HepG2 (cell line): Measurements from ENCODE around the gene LTA. TPM values are rescaled to one million over a fixed set of nuclear protein-coding genes. Genes with fewer than 3 reads are reported as not detected.
A peak's percentile ranks its signal among the peaks of the same experiment; 100 is the strongest.

ENCODE experiments used
- CBFB ChIP-seq: sonication (generic); formaldehyde crosslinking; IDR thresholded peaks from 2 replicates; pipeline ENCODE4 v1.4.0; 2020; ENCODE audit warnings: missing genetic modification reagents
- CBX1 ChIP-seq: IDR thresholded peaks from one replicate; pipeline ENCODE4 v1.6.1; 2016; ENCODE audit warnings: antibody characterized with exemption, low read depth
- HDAC6 ChIP-seq: fragments of 200-600 bp; sonication (generic); IDR thresholded peaks from 2 replicates; pipeline ENCODE4 v1.7.0; 2017; ENCODE audit warnings: mild to moderate bottlenecking, antibody characterized with exemption, low read length, low read depth
- KAT2B ChIP-seq: fragments of 150-350 bp; IDR thresholded peaks from 2 replicates; pipeline ENCODE4 v1.6.1; 2014; ENCODE audit warnings: low read depth, low read length, borderline replicate concordance
- MAFF ChIP-seq: IDR thresholded peaks from 2 replicates; pipeline ENCODE4 v1.6.1; 2011; ENCODE audit warnings: low read depth, low read length, improper control_type of control experiment
- POLR2A ChIP-seq, 2 experiments: IDR thresholded peaks; 2 replicates each; pipeline ENCODE4 v1.6.1; 2011; ENCODE audit warnings: low read depth in 2 of 2, low read length in 2 of 2, mild to moderate bottlenecking in 1 of 2, moderate library complexity in 1 of 2; ENCODE audit not compliant: insufficient read depth in 1 of 2
- SRSF1 ChIP-seq: fragments of 200-400 bp; formaldehyde crosslinking; optimal IDR thresholded peaks from 2 replicates; pipeline ENCODE3; 2017; ENCODE audit warnings: mild to moderate bottlenecking, low read depth, low read length, moderate library complexity
- TARDBP ChIP-seq: sonication (generic); formaldehyde crosslinking; IDR thresholded peaks from 2 replicates; pipeline ENCODE4 v1.8.0; 2022; ENCODE audit warnings: mild to moderate bottlenecking, missing genetic modification reagents
- ZBTB3 ChIP-seq: sonication (generic); formaldehyde crosslinking; IDR thresholded peaks from 2 replicates; pipeline ENCODE4 v1.4.0; 2020; ENCODE audit warnings: low read depth, mild to moderate bottlenecking, moderate library complexity, missing genetic modification reagents, borderline replicate concordance
- ZNF205 ChIP-seq: IDR thresholded peaks from 2 replicates; pipeline ENCODE4 v1.6.1; 2018; ENCODE audit warnings: missing biosample characterization, missing genetic modification reagents
- ZNF280D ChIP-seq: sonication (generic); formaldehyde crosslinking; IDR thresholded peaks from 2 replicates; pipeline ENCODE4 v1.5.1; 2020; ENCODE audit warnings: mild to moderate bottlenecking, missing genetic modification reagents
- ZNF296 ChIP-seq: sonication (generic); formaldehyde crosslinking; conservative IDR thresholded peaks from 2 replicates; pipeline ENCODE4 v1.5.0; 2020; ENCODE audit warnings: mild to moderate bottlenecking, missing genetic modification reagents
- ZNF335 ChIP-seq: sonication (generic); formaldehyde crosslinking; IDR thresholded peaks from 2 replicates; pipeline ENCODE4 v1.4.0; 2020; ENCODE audit warnings: missing genetic modification reagents
- ZNF367 ChIP-seq: sonication (generic); formaldehyde crosslinking; IDR thresholded peaks from 2 replicates; pipeline ENCODE4 v1.4.0; 2020; ENCODE audit warnings: missing genetic modification reagents, borderline replicate concordance
- ZNF431 ChIP-seq: sonication (generic); formaldehyde crosslinking; IDR thresholded peaks from 2 replicates; pipeline ENCODE4 v1.9.0; 2022; ENCODE audit warnings: missing genetic modification reagents, low read depth, mild to moderate bottlenecking, borderline replicate concordance
- ZNF460 ChIP-seq: sonication (generic); formaldehyde crosslinking; IDR thresholded peaks from 2 replicates; pipeline ENCODE4 v1.5.1; 2020; ENCODE audit warnings: missing genetic modification reagents, mild to moderate bottlenecking, borderline replicate concordance
- ZNF501 ChIP-seq: sonication (generic); formaldehyde crosslinking; IDR thresholded peaks from 2 replicates; pipeline ENCODE4 v1.5.1; 2020; ENCODE audit warnings: mild to moderate bottlenecking, moderate library complexity, missing genetic modification reagents
- ZNF530 ChIP-seq: sonication (generic); formaldehyde crosslinking; IDR thresholded peaks from 2 replicates; pipeline ENCODE4 v1.5.0; 2020; ENCODE audit warnings: low read depth, mild to moderate bottlenecking, missing genetic modification reagents
- ZNF552 ChIP-seq: sonication (generic); formaldehyde crosslinking; IDR thresholded peaks from 2 replicates; pipeline ENCODE4 v1.9.0; 2022; ENCODE audit warnings: missing genetic modification reagents, mild to moderate bottlenecking, borderline replicate concordance
- ZNF567 ChIP-seq: sonication (generic); formaldehyde crosslinking; IDR thresholded peaks from 2 replicates; pipeline ENCODE4 v1.8.1; 2023; ENCODE audit warnings: mild to moderate bottlenecking, missing genetic modification reagents, borderline replicate concordance
- ZNF580 ChIP-seq: IDR thresholded peaks from 2 replicates; pipeline ENCODE4 v1.6.1; 2016; ENCODE audit warnings: low read depth, borderline replicate concordance
- ZNF644 ChIP-seq: IDR thresholded peaks from 2 replicates; pipeline ENCODE4 v1.6.1; 2016; ENCODE audit warnings: low read depth
- ZNF709 ChIP-seq: sonication (generic); formaldehyde crosslinking; IDR thresholded peaks from 2 replicates; pipeline ENCODE4 v1.5.0; 2020; ENCODE audit warnings: mild to moderate bottlenecking, missing genetic modification reagents
- ZNF816 ChIP-seq: sonication (generic); formaldehyde crosslinking; IDR thresholded peaks from 2 replicates; pipeline ENCODE4 v1.8.0; 2022; ENCODE audit warnings: missing genetic modification reagents, mild to moderate bottlenecking, borderline replicate concordance
- ZSCAN25 ChIP-seq: sonication (generic); formaldehyde crosslinking; IDR thresholded peaks from 2 replicates; pipeline ENCODE4 v1.8.0; 2022; ENCODE audit warnings: mild to moderate bottlenecking, missing genetic modification reagents
- polyA plus RNA-seq, 8 experiments: library from polyadenylated mRNA; depleted of rRNA in 3 of 8; stranded (reverse) in 7 of 8; unstranded in 1 of 8; fragments of >200 nt; fragmentation: Illumina TruSeq in 4 of 8; extraction: Trizol in 4 of 8; gene quantifications; 2 replicates each; pipeline versions ENCODE4 v1.2.1 to v1.2.3, GENCODE V29; 2011 to 2016; ENCODE audit warnings: low read depth in 4 of 8, missing spikeins in 1 of 8, mixed read lengths in 1 of 8; ENCODE audit not compliant: insufficient read depth in 1 of 8
- total RNA-seq, 5 experiments: library from RNA; depleted of rRNA; stranded (reverse); fragments of >200 nt; fragmentation: Illumina TruSeq; extraction: Trizol; gene quantifications; 2 replicates each; pipeline ENCODE4 v1.2.3, GENCODE V29; 2016; ENCODE audit warnings: low read depth in 1 of 5
- TF ChIP-seq, protein P1 (sequence below): sonication (generic); formaldehyde crosslinking; IDR thresholded peaks from 2 replicates; pipeline ENCODE4 v1.8.1; 2023; ENCODE audit warnings: missing genetic modification reagents, mild to moderate bottlenecking, borderline replicate concordance

LTA gene
- total and polyA plus RNA-seq, 2 of the 13 experiments (the other 11 are each of a cell fraction or from before 2014, with no cell fraction given) = 0.09 TPM; not detected in 1

- TF ChIP-seq CBFB (CRISPR knock-in tag) = peak; percentile 50; the same call in 1 of the 2 replicates
- no peak for TF ChIP-seq ZNF552 (CRISPR knock-in tag)
- no peak; the same call in none of the 2 replicates for TF ChIP-seq ZNF580 (CRISPR knock-in tag)
- TF ChIP-seq ZNF816 = no peak; the same call in 1 of the 2 replicates
- no peak; the same call in 1 of the 2 replicates for TF ChIP-seq TARDBP (CRISPR knock-in tag)
- TF ChIP-seq ZNF501 (CRISPR knock-in tag) = no peak; the same call in 1 of the 2 replicates
- TF ChIP-seq ZNF709 (CRISPR knock-in tag) = no peak; the same call in 1 of the 2 replicates
- TF ChIP-seq ZNF335 (CRISPR knock-in tag) = peak; percentile 1; the same call in 1 of the 2 replicates
- TF ChIP-seq ZNF205 = 0 out of 2 replicates have a peak, but pooled peaks have one; percentile 25
- peak; percentile 77 to 79 for TF ChIP-seq POLR2A (IDR thresholded peaks at IDR 0.05; ENCODE audit: insufficient read depth in 1 of 2, low read depth in 2 of 2, low read length in 2 of 2)
- TF ChIP-seq KAT2B = no peak
- TF ChIP-seq, protein P1, sequence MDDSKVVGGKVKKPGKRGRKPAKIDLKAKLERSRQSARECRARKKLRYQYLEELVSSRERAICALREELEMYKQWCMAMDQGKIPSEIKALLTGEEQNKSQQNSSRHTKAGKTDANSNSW (CRISPR knock-in tag) = no peak; the same call in none of the 2 replicates
- TF ChIP-seq ZNF460 (CRISPR knock-in tag) = 0 out of 2 replicates have a peak, but pooled peaks have one; percentile 26
- peak; percentile 59; the same call in 1 of the 2 replicates for TF ChIP-seq ZNF431 (CRISPR knock-in tag)
- TF ChIP-seq ZNF296 (CRISPR knock-in tag) = no peak
- TF ChIP-seq SRSF1 = peak; percentile 61
- TF ChIP-seq ZSCAN25 = peak; percentile 32; the same call in 1 of the 2 replicates
- TF ChIP-seq ZNF567 (CRISPR knock-in tag) = no peak; the same call in 1 of the 2 replicates
- TF ChIP-seq ZNF530 (CRISPR knock-in tag) = no peak
- no peak for TF ChIP-seq ZNF644 (CRISPR knock-in tag)
- TF ChIP-seq CBX1 = no peak
- TF ChIP-seq MAFF = no peak
- no peak for TF ChIP-seq HDAC6
- no peak for TF ChIP-seq ZBTB3 (CRISPR knock-in tag)
- TF ChIP-seq ZNF280D (CRISPR knock-in tag) = no peak
- no peak for TF ChIP-seq ZNF367 (CRISPR knock-in tag)
These were observed 48.7 kb downstream of the LTA start, which contains the start of gene PRRC2A (continued) for GRCh38 chr6:31620586-31621319.
